ENCODE measurements around the gene ZNF428. TPM values are rescaled to one million over a fixed set of nuclear protein-coding genes. Genes with fewer than 3 reads are reported as not detected.

Gene ZNF428
- total RNA-seq, 1 donor from 2014 or later = 97.7 TPM

GRCh38 chr19:43641333-43641732 lies 21.9 kb upstream of the ZNF428 start:
- Mint-ChIP-seq H3K36me3 (ENCODE audit: low read depth, unreplicated experiment) (peaks cover 16% of the 10 kb centered on the region), H3K9me3 (ENCODE audit: unreplicated experiment) (no peaks in the 10 kb centered on the region), H3K4me3 (ENCODE audit: unreplicated experiment) (peak overlapping the region; percentile 66), H3K27ac (ENCODE audit: unreplicated experiment) (peak overlapping the region; percentile 32), H3K27me3 (ENCODE audit: unreplicated experiment) (peaks cover 25% of the 10 kb centered on the region), H3K4me1 (ENCODE audit: unreplicated experiment) (peaks cover 13% of the 10 kb centered on the region)
- TF ChIP-seq CTCF (IDR thresholded peaks at IDR 0.05; ENCODE audit: unreplicated experiment) = no peak
- no peak for DNase-seq (ENCODE audit: low spot score)

GRCh38 chr19:43640424-43640757 lies 21.0 kb upstream of the ZNF428 start:
- Mint-ChIP-seq H3K36me3 (ENCODE audit: low read depth, unreplicated experiment) (peaks cover 16% of the 10 kb centered on the region), H3K4me3 (ENCODE audit: unreplicated experiment) (peak overlapping the region; percentile 93), H3K4me1 (ENCODE audit: unreplicated experiment) (peaks cover 14% of the 10 kb centered on the region), H3K27ac (ENCODE audit: unreplicated experiment) (peak overlapping the region; percentile 36), H3K27me3 (ENCODE audit: unreplicated experiment) (peaks cover 25% of the 10 kb centered on the region), H3K9me3 (ENCODE audit: unreplicated experiment) (no peaks in the 10 kb centered on the region)
- DNase-seq (ENCODE audit: low spot score) = no peak
- TF ChIP-seq CTCF (IDR thresholded peaks at IDR 0.05; ENCODE audit: unreplicated experiment) = no peak

GRCh38 chr19:43639519-43640423 lies 20.3 kb upstream of the ZNF428 start, which contains the start of gene CADM4:
TSS of gene CADM4 (minus strand) at chr19:43639850. CDS start at chr19:43639790, 60 bp downstream.
- Mint-ChIP-seq H3K36me3 (ENCODE audit: low read depth, unreplicated experiment) (peaks cover 16% of the 10 kb centered on the region), H3K27ac (ENCODE audit: unreplicated experiment) (peak within 1 kb of the TSS; percentile 36), H3K27me3 (ENCODE audit: unreplicated experiment) (peaks cover 25% of the 10 kb centered on the region), H3K4me1 (ENCODE audit: unreplicated experiment) (peaks cover 17% of the 10 kb centered on the region), H3K9me3 (ENCODE audit: unreplicated experiment) (no peaks in the 10 kb centered on the region), H3K4me3 (ENCODE audit: unreplicated experiment) (peak within 1 kb of the TSS; percentile 96)
- peak; percentile 55 for DNase-seq (ENCODE audit: low spot score)
- no peak for TF ChIP-seq CTCF (IDR thresholded peaks at IDR 0.05; ENCODE audit: unreplicated experiment)

- no peaks in the 10 kb centered on the region for H3K9me3 Mint-ChIP-seq (ENCODE audit: unreplicated experiment)
- peaks cover 17% of the 10 kb centered on the region for H3K4me1 Mint-ChIP-seq (ENCODE audit: unreplicated experiment)
- no peak for DNase-seq (ENCODE audit: low spot score)
- no peak for TF ChIP-seq CTCF (IDR thresholded peaks at IDR 0.05; ENCODE audit: unreplicated experiment)
- peak overlapping the region; percentile 96 for H3K4me3 Mint-ChIP-seq (ENCODE audit: unreplicated experiment)
- H3K27ac Mint-ChIP-seq (ENCODE audit: unreplicated experiment) = no peak overlapping the region
- H3K36me3 Mint-ChIP-seq (ENCODE audit: low read depth, unreplicated experiment) = peaks cover 16% of the 10 kb centered on the region
- H3K27me3 Mint-ChIP-seq (ENCODE audit: unreplicated experiment) = peaks cover 25% of the 10 kb centered on the region
Measured at GRCh38 chr19:43638995-43639518, 19.6 kb upstream of the ZNF428 start.

All from endothelial cell (in vitro differentiated cells).